Epithelial cell of proximal tubule (primary cell): ENCODE results near the gene TGFBR3L. TPM values are rescaled to one million over a fixed set of nuclear protein-coding genes. Genes with fewer than 3 reads are reported as not detected.

Source experiments
- DNase-seq: peaks from one replicate; pipeline ENCODE4 v3.0.0-alpha.2; 2011; ENCODE audit warnings: low read depth
- H3K4me3 ChIP-seq: 2 replicates; pipeline ENCODE4 v1.5.1; 2011; ENCODE audit warnings: low read depth, mild to moderate bottlenecking, low read length
- total RNA-seq: library from RNA; depleted of rRNA; stranded (reverse); fragments of >200 nt; gene quantifications from 2 replicates; pipeline ENCODE4 v1.2.3, GENCODE V29; 2015
- TF ChIP-seq, protein P1 (sequence below): conservative IDR thresholded peaks from 2 replicates; pipeline ENCODE4 v1.5.1; 2012; ENCODE audit warnings: low read depth, mild to moderate bottlenecking, low read length

Gene TGFBR3L
- total RNA-seq, 1 donor from 2014 or later, result 16.8 TPM

GRCh38 chr19:7965259-7965841, 50.7 kb downstream of the TGFBR3L start:
- no peak overlapping the region for H3K4me3 ChIP-seq
- TF ChIP-seq, protein P1, sequence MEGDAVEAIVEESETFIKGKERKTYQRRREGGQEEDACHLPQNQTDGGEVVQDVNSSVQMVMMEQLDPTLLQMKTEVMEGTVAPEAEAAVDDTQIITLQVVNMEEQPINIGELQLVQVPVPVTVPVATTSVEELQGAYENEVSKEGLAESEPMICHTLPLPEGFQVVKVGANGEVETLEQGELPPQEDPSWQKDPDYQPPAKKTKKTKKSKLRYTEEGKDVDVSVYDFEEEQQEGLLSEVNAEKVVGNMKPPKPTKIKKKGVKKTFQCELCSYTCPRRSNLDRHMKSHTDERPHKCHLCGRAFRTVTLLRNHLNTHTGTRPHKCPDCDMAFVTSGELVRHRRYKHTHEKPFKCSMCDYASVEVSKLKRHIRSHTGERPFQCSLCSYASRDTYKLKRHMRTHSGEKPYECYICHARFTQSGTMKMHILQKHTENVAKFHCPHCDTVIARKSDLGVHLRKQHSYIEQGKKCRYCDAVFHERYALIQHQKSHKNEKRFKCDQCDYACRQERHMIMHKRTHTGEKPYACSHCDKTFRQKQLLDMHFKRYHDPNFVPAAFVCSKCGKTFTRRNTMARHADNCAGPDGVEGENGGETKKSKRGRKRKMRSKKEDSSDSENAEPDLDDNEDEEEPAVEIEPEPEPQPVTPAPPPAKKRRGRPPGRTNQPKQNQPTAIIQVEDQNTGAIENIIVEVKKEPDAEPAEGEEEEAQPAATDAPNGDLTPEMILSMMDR, result no peak
- DNase-seq, result no peak

DNA sequence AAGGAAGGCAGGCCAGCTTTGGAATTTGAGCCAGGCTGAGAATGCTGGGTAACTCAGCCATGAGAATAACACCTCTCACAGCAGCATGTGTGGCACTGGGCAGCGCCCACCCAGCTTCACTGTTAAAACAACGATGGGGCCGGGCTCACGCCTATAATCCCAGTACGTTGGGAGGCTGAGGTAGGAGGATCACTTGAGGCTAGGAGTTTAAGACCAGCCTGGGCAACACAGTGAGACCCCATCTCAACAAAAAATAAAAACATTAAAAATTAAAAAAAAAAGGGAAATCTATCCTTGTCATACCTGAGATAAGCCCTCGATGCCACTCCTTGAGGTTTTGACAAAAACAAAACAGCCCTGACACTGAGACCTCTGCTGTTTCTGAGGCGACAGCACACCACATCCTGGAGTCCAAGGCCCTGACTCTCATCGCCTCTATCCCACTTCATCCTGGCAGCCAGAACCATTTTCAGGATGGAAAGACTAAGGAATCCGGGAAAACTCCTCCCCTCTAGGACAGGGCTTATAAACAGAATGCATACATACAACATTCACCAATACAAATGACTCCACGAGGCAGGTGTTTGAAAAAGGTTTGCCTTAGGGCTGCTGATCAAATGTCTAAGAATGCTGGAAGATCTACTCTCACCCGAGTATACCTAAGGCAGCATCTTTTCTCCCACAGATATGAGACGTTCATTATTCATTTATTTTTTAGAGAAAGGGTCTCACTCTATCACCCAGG, 51.5 kb downstream of the TGFBR3L start:
- no peak overlapping the region for H3K4me3 ChIP-seq
- TF ChIP-seq, protein P1, result no peak
- no peak for DNase-seq

DNA sequence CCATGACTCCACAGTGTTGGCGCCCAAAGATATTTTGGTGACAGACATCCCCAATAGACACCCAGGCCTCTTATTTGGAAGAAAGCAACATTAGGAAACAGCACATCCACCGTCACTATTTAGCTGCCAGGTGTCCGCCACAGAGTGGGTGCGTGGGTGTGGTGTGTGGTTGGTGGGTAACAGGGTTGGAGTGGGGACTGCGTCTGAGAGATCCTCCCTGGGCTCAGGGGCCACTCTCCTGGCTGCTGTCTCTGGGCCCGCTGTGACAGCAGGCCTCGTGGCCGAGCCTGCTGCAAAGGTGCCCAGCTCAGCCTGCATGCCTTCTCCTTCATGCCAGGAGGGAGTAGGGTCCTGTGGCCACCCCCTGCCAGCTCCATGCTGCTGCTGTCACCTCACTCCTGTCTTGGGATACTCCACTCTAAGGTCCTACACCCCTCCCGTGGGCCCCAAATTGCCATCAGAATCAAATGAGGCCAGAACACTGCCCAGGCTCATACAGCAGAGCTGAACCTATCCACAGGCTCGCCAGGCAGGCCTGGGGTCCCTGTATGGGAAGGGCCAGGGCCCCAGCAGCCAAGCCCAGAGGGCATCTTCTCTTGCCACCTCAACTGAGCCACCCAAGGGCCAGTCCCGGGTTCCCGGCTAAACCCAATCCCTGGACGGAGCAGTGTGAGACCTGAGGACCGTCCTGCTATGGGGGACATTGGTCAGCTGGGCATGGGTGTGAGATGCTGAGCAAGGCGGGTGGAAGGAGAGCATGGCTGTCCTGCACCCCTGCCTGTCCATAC, 53.6 kb downstream of the TGFBR3L start:
- TF ChIP-seq, protein P1, result no peak
- H3K4me3 ChIP-seq, result no peak overlapping the region
- no peak for DNase-seq

Other genes with a start within 250 kb of the TGFBR3L start
- not detected in 2 replicates for gene RETN, start 245.8 kb upstream of the TGFBR3L start, total RNA-seq
- gene MCEMP1, start 237.7 kb upstream of the TGFBR3L start, total RNA-seq, result not detected in 2 replicates
- gene TRAPPC5, start 234.0 kb upstream of the TGFBR3L start, total RNA-seq, result 110 and 158 TPM in 2 replicates
- gene FCER2, start 212.7 kb upstream of the TGFBR3L start, total RNA-seq, result not detected in 2 replicates
- not detected in 2 replicates for gene CLEC4G, start 182.7 kb upstream of the TGFBR3L start, total RNA-seq
- gene CD209, start 167.3 kb upstream of the TGFBR3L start, total RNA-seq, result 0.12 TPM in 1 of 2 replicates, not detected in the other
- gene CLEC4M, start 151.6 kb upstream of the TGFBR3L start, total RNA-seq, result not detected in 2 replicates
- 6.1 and 9.3 TPM in 2 replicates for gene EVI5L, start 84.6 kb upstream of the TGFBR3L start, total RNA-seq
- gene PRR36, start 40.4 kb upstream of the TGFBR3L start, total RNA-seq, result 0.72 and 0.81 TPM in 2 replicates
- gene LRRC8E, start 26.3 kb upstream of the TGFBR3L start, total RNA-seq, result 11.9 and 18.9 TPM in 2 replicates
- gene MAP2K7, start 11.0 kb upstream of the TGFBR3L start, total RNA-seq, result 7.6 and 14.6 TPM in 2 replicates
- gene SNAPC2, start 5.5 kb downstream of the TGFBR3L start, total RNA-seq, result 29.1 and 34.2 TPM in 2 replicates
- gene CTXN1, start 11.3 kb downstream of the TGFBR3L start, total RNA-seq, result 12.4 and 42.8 TPM in 2 replicates
- gene TIMM44, start 28.8 kb downstream of the TGFBR3L start, total RNA-seq, result 39.0 and 108 TPM in 2 replicates
- gene ELAVL1, start 90.8 kb downstream of the TGFBR3L start, total RNA-seq, result 28.6 and 69.6 TPM in 2 replicates
- not detected in 2 replicates for gene CCL25, start 137.9 kb downstream of the TGFBR3L start, total RNA-seq
- 0.06 TPM in 1 of 2 replicates, not detected in the other for gene FBN3, start 234.8 kb downstream of the TGFBR3L start, total RNA-seq